Activated CD4-positive, alpha-beta memory T cell treated with anti-CD3 and anti-CD28 coated beads, Interleukin-2, amount 10 ng/mL, durations not matched to agents 7 days and 5 days (primary cell): ENCODE measurements around the gene HYI. TPM values are rescaled to one million over a fixed set of nuclear protein-coding genes. Genes with fewer than 3 reads are reported as not detected.
"Not testable (repeated sequence)": the region's sequence is repeated elsewhere in the genome, so short reads cannot be mapped to it uniquely, and the experiment has no call there.

Source experiments
- CTCF ChIA-PET: fragments of 350-600 bp; sonication (Branson Sonifier 250); formaldehyde crosslinking; loops from one replicate; lab custom pipeline; 2021; ENCODE audit warnings: antibody characterized with exemption, inconsistent platforms; lab: Charles Lee
- POLR2A ChIA-PET: fragments of 350-600 bp; sonication (Branson Sonifier 250); formaldehyde crosslinking; loops from one replicate; lab custom pipeline; 2021; ENCODE audit warnings: antibody characterized with exemption; lab: Charles Lee
- DNase-seq: peaks from one replicate; pipeline ENCODE4 v3.0.0-alpha.2; 2020
- H3K27ac Mint-ChIP-seq: one replicate; pipeline ENCODE4 v1.8.0; 2021; ENCODE audit warnings: mild to moderate bottlenecking, mixed read lengths
- H3K27me3 Mint-ChIP-seq: one replicate; pipeline ENCODE4 v1.8.0; 2021; ENCODE audit warnings: mixed read lengths
- H3K36me3 Mint-ChIP-seq: one replicate; pipeline ENCODE4 v1.8.0; 2021; ENCODE audit warnings: low read depth, mixed read lengths
- H3K4me1 Mint-ChIP-seq: one replicate; pipeline ENCODE4 v1.8.0; 2021; ENCODE audit warnings: mixed read lengths
- H3K4me3 Mint-ChIP-seq: one replicate; pipeline ENCODE4 v1.8.0; 2021; ENCODE audit warnings: mild to moderate bottlenecking, mixed read lengths
- H3K9me3 Mint-ChIP-seq: one replicate; pipeline ENCODE4 v1.8.0; 2021; ENCODE audit warnings: mixed read lengths
- total RNA-seq, 2 experiments: library from RNA; stranded (reverse); gene quantifications; one replicate each; pipeline ENCODE4 v1.2.3, GENCODE V29; 2021

The HYI gene
- total RNA-seq, 2 experiments from 2014 or later: 15.6 to 16.8 TPM

DNA sequence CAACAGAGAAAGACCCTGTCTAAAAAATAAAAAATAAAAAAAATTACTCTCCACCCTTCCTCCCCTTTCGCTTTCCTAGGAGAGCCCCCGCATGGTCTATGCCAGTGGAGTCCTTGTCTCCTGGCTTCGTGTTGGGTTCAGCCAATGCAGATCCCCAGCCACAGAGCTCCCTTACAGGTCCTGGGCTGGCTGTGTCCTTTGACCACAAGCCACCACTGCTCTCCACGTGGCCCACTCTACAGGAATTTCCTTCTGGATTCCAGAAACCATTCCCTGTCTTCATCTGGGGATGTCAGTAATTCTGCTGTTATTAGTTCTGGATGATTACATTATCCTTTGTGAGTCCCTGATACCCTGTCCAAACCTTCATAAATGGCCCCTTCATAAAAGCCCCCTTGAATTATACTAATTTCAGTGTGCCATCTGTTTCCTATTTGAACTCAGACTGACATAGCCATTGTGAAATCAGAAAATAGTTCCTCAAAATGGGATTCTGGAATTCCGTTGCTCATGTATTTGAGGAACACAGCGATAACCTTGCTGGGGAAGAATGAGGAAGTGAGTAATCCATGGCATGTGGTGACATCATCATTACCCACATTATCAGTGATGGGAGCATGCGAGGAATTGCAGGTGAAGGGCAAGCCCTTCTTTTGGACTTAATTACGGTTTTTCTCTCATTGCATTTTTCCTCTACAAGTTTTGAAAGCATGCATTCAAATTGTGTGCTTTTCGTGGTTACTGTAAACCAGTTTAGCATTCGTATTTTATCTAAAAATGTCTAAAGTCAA, 22.1 kb upstream of the HYI start:
- POLR2A ChIA-PET, CTCF ChIA-PET, H3K36me3 Mint-ChIP-seq, H3K4me1 Mint-ChIP-seq, H3K4me3 Mint-ChIP-seq, DNase-seq, H3K27ac Mint-ChIP-seq, H3K9me3 Mint-ChIP-seq: not testable (repeated sequence)
- H3K27me3 Mint-ChIP-seq: peaks cover 12% of the 10 kb centered on the region

DNA sequence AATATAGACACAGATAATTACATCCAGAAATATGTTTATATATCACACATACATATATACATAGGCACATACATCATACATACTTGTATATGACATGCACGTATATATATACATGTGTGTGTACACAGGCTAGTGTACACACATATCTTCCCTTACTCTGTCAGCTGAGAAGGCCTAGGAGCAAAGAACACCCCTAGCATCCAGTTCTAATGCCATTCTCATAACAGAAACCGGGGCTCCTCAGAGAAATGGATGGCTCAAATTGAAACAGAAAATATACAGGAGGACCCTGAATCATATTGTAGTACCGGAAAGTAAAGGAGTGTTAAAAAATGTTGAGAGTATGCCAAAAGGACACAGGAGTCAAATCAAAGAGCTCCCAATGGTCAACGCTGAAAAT, 19.7 kb upstream of the HYI start:
- Mint-ChIP-seq H3K27me3 (peaks cover 5% of the 10 kb centered on the region), H3K36me3 (no peaks in the 10 kb centered on the region), H3K4me3 (no peak overlapping the region), H3K9me3 (no peaks in the 10 kb centered on the region), H3K27ac (no peak overlapping the region), H3K4me1 (peaks cover 8% of the 10 kb centered on the region)
- no peak for DNase-seq
- ChIA-PET POLR2A (no interaction called here), CTCF (no interaction called here)

DNA sequence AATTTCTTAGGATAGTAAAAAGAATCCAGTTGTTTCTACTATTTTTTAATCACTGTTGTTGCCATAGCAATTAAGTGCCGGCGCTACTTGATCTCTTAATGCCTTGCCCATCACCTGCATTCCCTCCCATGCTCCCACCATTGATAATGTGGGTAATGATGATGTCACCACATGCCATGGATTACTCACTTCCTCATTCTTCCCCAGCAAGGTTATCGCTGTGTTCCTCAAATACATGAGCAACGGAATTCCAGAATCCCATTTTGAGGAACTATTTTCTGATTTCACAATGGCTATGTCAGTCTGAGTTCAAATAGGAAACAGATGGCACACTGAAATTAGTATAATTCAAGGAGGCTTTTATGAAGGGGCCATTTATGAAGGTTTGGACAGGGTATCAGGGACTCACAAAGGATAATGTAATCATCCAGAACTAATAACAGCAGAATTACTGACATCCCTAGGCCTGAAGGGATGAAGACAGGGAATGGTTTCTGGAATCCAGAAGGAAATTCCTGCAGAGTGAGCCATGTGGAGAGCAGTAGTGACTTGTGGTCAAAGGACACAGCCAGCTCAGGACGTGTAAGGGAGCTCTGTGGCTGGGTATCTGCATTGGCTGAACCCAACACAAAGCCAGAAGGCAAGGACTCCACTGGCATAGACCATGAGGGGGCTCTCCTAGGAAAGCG, 18.9 kb upstream of the HYI start:
- H3K4me3 Mint-ChIP-seq, DNase-seq, CTCF ChIA-PET, H3K27me3 Mint-ChIP-seq, H3K27ac Mint-ChIP-seq, H3K36me3 Mint-ChIP-seq, POLR2A ChIA-PET, H3K4me1 Mint-ChIP-seq, H3K9me3 Mint-ChIP-seq: not testable (repeated sequence)

DNA sequence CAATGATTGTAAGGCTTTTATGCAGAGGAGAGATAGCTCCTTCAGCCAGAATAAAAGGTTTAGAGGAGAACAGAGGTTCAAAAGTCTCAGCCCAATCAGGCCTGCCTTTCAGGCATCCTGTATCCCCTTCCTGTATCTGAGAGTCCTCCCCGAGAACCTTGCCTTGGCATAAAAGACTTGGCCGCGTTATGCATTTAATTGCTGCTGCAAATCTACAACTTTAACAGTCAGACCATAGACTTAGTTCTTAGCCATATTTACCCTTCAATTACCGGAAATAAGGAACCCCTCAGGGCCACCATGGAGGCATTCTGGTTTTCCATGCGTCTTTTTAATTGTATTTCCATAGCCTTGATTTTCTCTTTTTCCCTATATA, 18.3 kb upstream of the HYI start:
- Mint-ChIP-seq H3K4me1 (peaks cover 8% of the 10 kb centered on the region), H3K27ac (no peak overlapping the region), H3K4me3 (no peak overlapping the region), H3K27me3 (peaks cover 5% of the 10 kb centered on the region), H3K36me3 (no peaks in the 10 kb centered on the region), H3K9me3 (no peaks in the 10 kb centered on the region)
- POLR2A ChIA-PET: no interaction called here
- no peak for DNase-seq
- CTCF ChIA-PET: no interaction called here

DNA sequence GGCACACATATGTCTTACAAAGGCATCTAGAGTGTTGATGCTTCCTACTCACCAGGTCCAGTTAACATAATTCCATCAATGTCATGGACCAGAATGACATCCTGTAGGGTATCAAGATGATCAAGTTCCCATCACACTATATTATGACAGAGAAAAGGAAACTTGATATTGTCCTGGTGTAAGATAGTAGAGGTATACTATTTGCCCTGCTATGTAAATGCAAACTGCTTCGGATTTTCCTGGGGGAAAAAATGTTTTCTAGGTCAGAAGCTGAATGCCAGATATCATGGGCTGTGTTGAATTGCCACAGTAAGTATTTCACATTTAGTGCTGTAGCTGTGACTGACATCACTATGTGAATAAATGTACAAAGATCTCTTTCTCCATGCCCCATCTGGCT, 16.2 kb upstream of the HYI start:
- peaks cover 13% of the 10 kb centered on the region for H3K4me1 Mint-ChIP-seq
- CTCF ChIA-PET: no interaction called here
- no peaks in the 10 kb centered on the region for H3K9me3 Mint-ChIP-seq
- POLR2A ChIA-PET: no interaction called here
- no peak for DNase-seq
- H3K4me3 Mint-ChIP-seq: no peak overlapping the region
- no peak overlapping the region for H3K27ac Mint-ChIP-seq
- H3K36me3 Mint-ChIP-seq: no peaks in the 10 kb centered on the region
- peaks cover 5% of the 10 kb centered on the region for H3K27me3 Mint-ChIP-seq

DNA sequence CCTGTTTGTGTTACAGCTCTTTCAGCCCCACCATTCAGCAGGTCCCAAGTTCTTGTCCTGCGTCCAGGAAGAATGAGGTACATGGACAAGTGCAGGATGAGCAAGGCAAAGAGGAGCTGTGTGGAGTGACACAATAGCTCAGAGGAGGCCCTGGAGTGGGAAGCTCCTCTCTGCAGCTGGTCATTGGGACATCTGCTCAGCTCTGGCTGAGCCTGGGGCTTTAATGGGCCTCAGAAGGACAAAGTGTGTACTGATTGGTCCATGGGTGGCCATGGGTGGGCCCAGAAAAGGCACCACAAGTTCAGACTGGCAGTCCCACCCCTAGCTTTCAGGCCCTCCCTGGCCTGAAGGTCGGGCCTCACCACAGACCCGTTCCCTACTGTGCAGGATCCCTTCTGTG, 14.7 kb upstream of the HYI start:
- no peak for DNase-seq
- CTCF ChIA-PET: interaction anchor here (0.6 to 1.1 kb wide), 2 partner anchors 14 to 55 kb away, joined by 3 to 6 read pairs; partner anchors contain the start of gene HYI

DNA sequence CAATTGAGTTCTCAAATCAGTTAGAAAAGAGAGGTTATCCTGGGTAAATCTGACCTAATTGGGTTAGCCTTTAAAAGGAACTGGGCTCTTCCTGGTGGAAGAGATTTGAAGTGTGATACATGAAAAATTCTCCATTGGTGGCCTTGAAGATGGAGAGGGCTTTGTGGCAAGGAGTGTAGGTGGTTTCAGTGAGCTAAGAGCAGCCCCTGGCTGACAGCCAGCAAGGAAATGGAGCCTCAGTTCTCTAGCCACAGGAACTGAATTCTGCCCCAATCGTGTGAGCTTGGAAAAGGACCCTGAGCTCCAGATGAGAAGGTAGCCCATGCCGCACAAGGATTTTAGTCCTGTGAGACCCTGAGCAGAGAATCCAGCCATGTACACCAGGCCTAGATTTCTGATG, 12.7 kb upstream of the HYI start:
- Mint-ChIP-seq H3K27ac (no peak overlapping the region), H3K36me3 (no peaks in the 10 kb centered on the region), H3K4me1 (peaks cover 4% of the 10 kb centered on the region), H3K4me3 (no peak overlapping the region), H3K9me3 (no peaks in the 10 kb centered on the region), H3K27me3 (no peaks in the 10 kb centered on the region)
- ChIA-PET POLR2A (no interaction called here), CTCF (interaction anchor here (0.7 kb wide), 1 partner anchor 72 kb away, joined by 4 read pairs; no protein-coding TSS in a partner anchor)
- no peak for DNase-seq

More for the DNA sequence above, 14.7 kb upstream of the HYI start:
- no peak overlapping the region for H3K27ac Mint-ChIP-seq
- POLR2A ChIA-PET: interaction anchor here (1.0 kb wide), 1 partner anchor 14 kb away, joined by 4 read pairs; the partner anchor contains the start of gene HYI
- H3K36me3 Mint-ChIP-seq: no peaks in the 10 kb centered on the region
- H3K9me3 Mint-ChIP-seq: no peaks in the 10 kb centered on the region
- no peak overlapping the region for H3K4me3 Mint-ChIP-seq
- H3K27me3 Mint-ChIP-seq: no peaks in the 10 kb centered on the region
- peaks cover 5% of the 10 kb centered on the region for H3K4me1 Mint-ChIP-seq

DNA sequence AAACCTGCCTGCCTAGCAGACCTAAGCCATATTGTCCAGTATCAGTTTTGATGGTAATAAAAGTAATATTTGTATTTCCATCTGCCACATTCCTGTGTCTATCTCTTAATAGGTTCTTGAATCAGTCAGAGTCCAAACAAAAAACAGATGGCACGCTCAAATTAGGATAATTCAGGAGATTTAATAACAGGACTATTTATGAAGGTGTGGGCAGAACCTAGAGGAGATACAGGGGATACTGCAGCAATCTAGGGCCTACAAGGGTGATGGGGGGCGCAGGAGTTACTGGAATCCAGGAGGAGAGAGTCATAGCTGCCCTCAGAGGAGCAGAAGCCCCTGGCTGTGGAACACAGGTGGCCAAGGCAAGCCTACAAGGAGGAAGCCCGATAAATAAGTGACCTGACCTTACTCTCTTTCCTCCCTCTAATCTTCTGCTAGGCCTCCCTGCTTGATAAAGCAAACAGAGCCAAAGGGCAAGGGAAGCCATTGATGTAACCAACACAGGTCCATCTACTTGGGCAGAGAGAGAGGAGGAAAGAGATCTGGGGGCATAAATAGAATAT, 11.9 kb upstream of the HYI start:
- no peak overlapping the region for H3K27ac Mint-ChIP-seq
- POLR2A ChIA-PET: no interaction called here

DNA sequence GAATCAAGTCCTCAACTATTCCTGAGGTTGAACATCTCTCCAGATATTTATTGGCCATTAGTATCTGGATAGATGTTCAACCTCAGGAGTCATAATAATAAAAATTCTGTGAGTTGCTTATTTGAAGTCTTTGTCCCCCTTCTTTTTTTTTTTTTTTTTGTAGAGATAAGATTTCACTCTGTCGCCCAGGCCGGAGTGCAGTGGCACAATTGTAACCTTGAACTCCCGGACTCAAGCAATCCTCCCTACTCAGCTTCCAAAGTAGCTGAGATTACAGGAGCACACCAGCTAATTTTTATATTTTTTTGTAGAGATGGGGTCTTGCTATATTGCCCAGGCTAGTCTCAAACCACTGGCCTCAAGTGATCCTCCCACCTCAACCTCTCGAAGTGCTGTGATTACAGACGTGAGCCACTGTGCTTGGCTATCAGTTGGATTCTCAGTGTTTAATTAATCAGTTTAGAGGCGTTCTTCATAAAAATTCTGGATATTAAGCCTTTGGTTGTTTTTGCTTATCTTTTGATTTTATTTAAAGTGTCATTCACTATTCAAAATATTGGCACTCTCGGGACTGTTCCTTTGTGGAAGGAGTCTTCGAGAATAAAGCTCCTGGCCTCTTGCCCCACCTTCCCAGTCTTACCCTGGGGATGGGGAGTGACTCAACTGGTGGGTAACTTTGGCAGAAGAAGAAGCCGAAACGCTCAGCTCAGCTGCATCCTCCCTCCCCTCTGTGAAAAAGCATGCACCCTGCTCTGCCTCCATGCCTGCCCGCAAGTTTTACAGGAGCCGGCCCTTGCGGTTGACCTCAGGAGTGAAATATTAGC, 11.2 kb upstream of the HYI start:
- H3K4me1 Mint-ChIP-seq: peaks cover 7% of the 10 kb centered on the region

More for the DNA sequence above, 11.9 kb upstream of the HYI start:
- DNase-seq: no peak
- H3K36me3 Mint-ChIP-seq: no peaks in the 10 kb centered on the region
- H3K4me3 Mint-ChIP-seq: no peak overlapping the region
- H3K4me1 Mint-ChIP-seq: peaks cover 7% of the 10 kb centered on the region
- peaks cover 3% of the 10 kb centered on the region for H3K27me3 Mint-ChIP-seq
- H3K9me3 Mint-ChIP-seq: no peaks in the 10 kb centered on the region
- CTCF ChIA-PET: no interaction called here

DNA sequence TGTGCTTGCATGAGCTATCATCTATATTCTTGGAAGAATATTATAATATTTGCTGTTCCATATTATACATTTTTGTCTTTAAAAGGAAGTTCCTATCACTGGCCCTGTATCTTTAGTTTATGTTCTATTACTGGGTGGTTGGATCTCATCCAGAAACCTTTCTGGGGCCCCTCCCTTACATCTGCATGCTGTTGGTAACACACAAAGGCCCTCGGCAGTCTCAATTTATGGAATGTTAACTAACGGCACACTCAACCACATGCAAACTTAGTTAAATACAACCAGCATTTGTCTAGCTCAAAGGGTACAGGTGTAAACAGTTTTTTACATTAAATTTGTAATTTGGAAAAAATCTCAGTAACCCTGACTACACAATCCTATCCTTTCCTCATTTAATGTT, 9.7 kb upstream of the HYI start:
- Mint-ChIP-seq H3K9me3 (no peaks in the 10 kb centered on the region), H3K4me1 (peaks cover 7% of the 10 kb centered on the region)
- POLR2A ChIA-PET: no interaction called here

More for the DNA sequence above, 11.2 kb upstream of the HYI start:
- DNase-seq: no peak
- H3K27ac Mint-ChIP-seq: no peak overlapping the region
- H3K36me3 Mint-ChIP-seq: no peaks in the 10 kb centered on the region
- H3K4me3 Mint-ChIP-seq: no peak overlapping the region
- ChIA-PET CTCF (no interaction called here), POLR2A (no interaction called here)
- H3K27me3 Mint-ChIP-seq: peaks cover 6% of the 10 kb centered on the region
- no peaks in the 10 kb centered on the region for H3K9me3 Mint-ChIP-seq

DNA sequence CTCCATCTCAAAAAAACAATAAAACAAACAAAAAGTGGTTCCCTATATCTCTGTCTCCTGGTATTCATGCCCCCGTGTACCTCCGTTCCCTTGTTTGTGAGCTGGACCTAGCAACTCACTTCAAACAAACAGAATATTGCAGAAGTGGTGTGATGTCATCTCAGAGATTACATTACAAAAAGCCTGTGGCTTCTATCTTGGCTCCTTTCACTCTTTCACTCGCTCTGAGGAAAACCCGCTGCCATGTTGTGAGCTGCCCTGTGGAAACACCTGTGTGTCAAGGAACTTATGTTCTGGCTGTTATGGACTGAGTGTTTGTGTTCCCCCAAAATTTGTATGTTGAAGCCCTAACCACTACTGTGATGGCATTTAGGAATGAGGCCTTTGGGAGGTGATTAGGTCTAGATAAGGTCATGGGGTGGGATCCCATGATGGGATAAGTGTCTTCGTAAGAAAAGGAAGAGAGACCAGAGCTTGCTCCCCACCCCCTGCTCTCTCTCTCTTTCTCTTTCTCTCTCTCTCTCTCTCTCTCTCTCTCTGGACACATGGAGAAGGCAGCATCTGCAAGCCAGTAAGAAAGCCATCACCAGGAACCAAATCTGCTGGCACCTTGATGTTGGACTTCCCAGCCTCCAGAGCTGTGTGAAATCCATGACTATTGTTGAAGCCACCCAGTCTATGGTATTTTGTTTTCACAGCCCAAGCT, 7.4 kb upstream of the HYI start:
- Mint-ChIP-seq H3K4me3 (no peak overlapping the region), H3K27ac (no peak overlapping the region), H3K4me1 (peaks cover 3% of the 10 kb centered on the region), H3K27me3 (peaks cover 34% of the 10 kb centered on the region), H3K36me3 (no peaks in the 10 kb centered on the region), H3K9me3 (no peaks in the 10 kb centered on the region)
- ChIA-PET POLR2A (interaction anchor here (1.0 kb wide), 1 partner anchor 26 kb away, joined by 3 read pairs; no protein-coding TSS in a partner anchor), CTCF (no interaction called here)
- no peak for DNase-seq

More for the DNA sequence above, 9.7 kb upstream of the HYI start:
- Mint-ChIP-seq H3K27me3 (peaks cover 18% of the 10 kb centered on the region), H3K36me3 (no peaks in the 10 kb centered on the region), H3K4me3 (no peak overlapping the region), H3K27ac (no peak overlapping the region)
- no peak for DNase-seq
- CTCF ChIA-PET: no interaction called here

DNA sequence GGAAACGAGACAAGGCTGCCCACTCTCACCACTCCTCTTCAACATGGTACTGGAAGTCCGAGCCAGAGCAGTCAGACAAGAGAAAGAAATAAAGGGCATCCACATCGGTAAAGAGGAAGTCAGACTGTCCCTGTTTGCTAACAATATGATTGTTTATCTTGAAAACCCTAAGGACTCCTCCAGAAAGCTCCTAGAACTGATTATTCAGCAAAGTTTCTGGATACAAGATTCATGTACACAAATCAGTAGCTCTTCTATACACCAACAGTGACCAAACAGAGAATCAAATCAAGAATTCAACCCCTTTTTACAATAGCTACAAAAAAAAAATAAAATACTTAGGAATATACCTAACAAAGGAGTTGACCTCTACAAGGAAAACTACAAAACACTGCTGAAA, 4.6 kb upstream of the HYI start:
- H3K4me3 Mint-ChIP-seq, H3K27ac Mint-ChIP-seq, H3K9me3 Mint-ChIP-seq, DNase-seq, H3K36me3 Mint-ChIP-seq, POLR2A ChIA-PET, CTCF ChIA-PET: not testable (repeated sequence)
- H3K4me1 Mint-ChIP-seq: peaks cover 19% of the 10 kb centered on the region
- H3K27me3 Mint-ChIP-seq: peaks cover 42% of the 10 kb centered on the region
